Measurements from ENCODE around the gene SEMA6B.

The SEMA6B gene

GRCh38 chr19:4584670-4585460, 25.4 kb upstream of the SEMA6B start:
- Histone ChIP-seq H3K27ac (ENCODE audit: poor library complexity, severe bottlenecking) (no peak overlapping the region), H3K4me1 (ENCODE audit: insufficient read depth, poor library complexity, severe bottlenecking) (no peaks in the 10 kb centered on the region), H3K4me3 (ENCODE audit: severe bottlenecking) (peak overlapping the region; percentile 15), H3K9me3 (ENCODE audit: severe bottlenecking) (no peaks in the 10 kb centered on the region), H3K27me3 (ENCODE audit: insufficient read depth, poor library complexity, severe bottlenecking) (peaks cover 34% of the 10 kb centered on the region), H3K36me3 (ENCODE audit: low read depth) (no peaks in the 10 kb centered on the region)
- DNase-seq (ENCODE audit: low spot score): no peak
- TF ChIP-seq CTCF (IDR thresholded peaks at IDR 0.05; ENCODE audit: poor library complexity, severe bottlenecking): no peak
- ATAC-seq (ENCODE audit: low read depth): no peak

- Histone ChIP-seq H3K36me3 (ENCODE audit: low read depth) (no peaks in the 10 kb centered on the region), H3K4me3 (ENCODE audit: severe bottlenecking) (peak overlapping the region; percentile 15), H3K4me1 (ENCODE audit: insufficient read depth, poor library complexity, severe bottlenecking) (no peaks in the 10 kb centered on the region), H3K27me3 (ENCODE audit: insufficient read depth, poor library complexity, severe bottlenecking) (peaks cover 41% of the 10 kb centered on the region), H3K9me3 (ENCODE audit: severe bottlenecking) (no peaks in the 10 kb centered on the region), H3K27ac (ENCODE audit: poor library complexity, severe bottlenecking) (no peak overlapping the region)
- no peak for TF ChIP-seq CTCF (IDR thresholded peaks at IDR 0.05; ENCODE audit: poor library complexity, severe bottlenecking)
- no peak for DNase-seq (ENCODE audit: low spot score)
- ATAC-seq (ENCODE audit: low read depth): no peak
Observed at GRCh38 chr19:4583961-4584669, 24.6 kb upstream of the SEMA6B start.

GRCh38 chr19:4582980-4583842, 23.7 kb upstream of the SEMA6B start:
- no peak for TF ChIP-seq CTCF (IDR thresholded peaks at IDR 0.05; ENCODE audit: poor library complexity, severe bottlenecking)
- ATAC-seq (ENCODE audit: low read depth): peak; percentile 29; the same call in 1 of the 3 replicates
- Histone ChIP-seq H3K4me3 (ENCODE audit: severe bottlenecking) (no peak overlapping the region), H3K27ac (ENCODE audit: poor library complexity, severe bottlenecking) (no peak overlapping the region), H3K27me3 (ENCODE audit: insufficient read depth, poor library complexity, severe bottlenecking) (peaks cover 46% of the 10 kb centered on the region), H3K4me1 (ENCODE audit: insufficient read depth, poor library complexity, severe bottlenecking) (no peaks in the 10 kb centered on the region), H3K9me3 (ENCODE audit: severe bottlenecking) (no peaks in the 10 kb centered on the region), H3K36me3 (ENCODE audit: low read depth) (no peaks in the 10 kb centered on the region)
- DNase-seq (ENCODE audit: low spot score): no peak

GRCh38 chr19:4581666-4582553, 22.4 kb upstream of the SEMA6B start:
- no peak for DNase-seq (ENCODE audit: low spot score)
- Histone ChIP-seq H3K36me3 (ENCODE audit: low read depth) (no peaks in the 10 kb centered on the region), H3K4me3 (ENCODE audit: severe bottlenecking) (no peak overlapping the region), H3K27ac (ENCODE audit: poor library complexity, severe bottlenecking) (no peak overlapping the region), H3K9me3 (ENCODE audit: severe bottlenecking) (no peaks in the 10 kb centered on the region), H3K27me3 (ENCODE audit: insufficient read depth, poor library complexity, severe bottlenecking) (peaks cover 46% of the 10 kb centered on the region), H3K4me1 (ENCODE audit: insufficient read depth, poor library complexity, severe bottlenecking) (no peaks in the 10 kb centered on the region)
- no peak for TF ChIP-seq CTCF (IDR thresholded peaks at IDR 0.05; ENCODE audit: poor library complexity, severe bottlenecking)
- ATAC-seq (ENCODE audit: low read depth): no peak
